GM19395 (cell line): Measurements from ENCODE around the gene SEC23IP.
"Not testable (repeated sequence)": the region's sequence is repeated elsewhere in the genome, so short reads cannot be mapped to it uniquely, and the experiment has no call there.

Source experiments
- ATAC-seq: cut with Tn5 transposase; IDR thresholded peaks from one replicate; pipeline ENCODE4 v1.9.1; 2021; ENCODE audit warnings: mild to moderate bottlenecking, moderate library complexity; ENCODE audit not compliant: unreplicated experiment

SEC23IP gene

DNA sequence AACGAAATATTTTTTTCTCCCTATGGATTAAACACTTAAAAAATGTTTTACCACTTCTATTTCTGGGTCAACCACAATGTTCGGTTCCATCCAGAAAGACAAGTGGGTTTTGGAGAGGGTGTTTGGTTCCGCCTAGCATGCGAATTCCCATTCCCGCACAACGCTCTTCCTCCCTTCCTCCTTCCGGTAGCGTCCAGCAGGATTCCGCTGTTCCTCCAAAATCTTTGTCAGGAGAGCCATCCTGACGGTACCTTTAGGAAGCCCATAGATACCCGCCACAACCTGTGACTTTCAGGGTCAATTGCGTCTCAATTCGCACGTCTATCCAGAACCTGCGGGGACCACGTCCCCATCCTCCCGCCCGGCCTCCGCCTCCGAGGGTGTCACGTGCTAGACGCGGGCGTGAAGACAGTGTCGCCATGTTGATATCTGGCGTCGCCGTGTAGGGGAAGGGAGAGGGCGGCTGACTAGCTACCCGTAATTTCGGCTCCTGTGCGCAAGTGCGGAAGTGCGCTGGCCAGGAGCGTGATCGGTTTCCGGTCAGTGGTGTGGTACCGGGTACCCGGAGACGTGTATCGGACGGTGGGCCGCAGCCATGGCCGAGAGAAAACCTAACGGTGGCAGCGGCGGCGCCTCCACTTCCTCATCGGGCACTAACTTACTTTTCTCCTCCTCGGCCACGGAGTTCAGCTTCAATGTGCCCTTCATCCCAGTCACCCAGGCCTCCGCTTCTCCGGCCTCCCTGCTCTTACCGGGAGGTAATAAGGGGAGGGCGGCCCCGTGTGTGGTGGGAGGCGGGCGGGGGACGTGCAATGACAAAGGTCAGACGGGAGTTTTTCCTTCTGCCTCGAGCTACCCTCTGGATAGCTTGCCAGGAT lies at the start of gene SEC23IP:
SEC23IP (plus strand) TSS at position 543 of the 878 bp plus-strand sequence; CDS start at position 596, 53 bp downstream.
- ATAC-seq = peak; percentile 99

- ATAC-seq = no peak
Observed at GRCh38 chr10:119845656-119846055, 46.9 kb upstream of the SEC23IP start.

DNA sequence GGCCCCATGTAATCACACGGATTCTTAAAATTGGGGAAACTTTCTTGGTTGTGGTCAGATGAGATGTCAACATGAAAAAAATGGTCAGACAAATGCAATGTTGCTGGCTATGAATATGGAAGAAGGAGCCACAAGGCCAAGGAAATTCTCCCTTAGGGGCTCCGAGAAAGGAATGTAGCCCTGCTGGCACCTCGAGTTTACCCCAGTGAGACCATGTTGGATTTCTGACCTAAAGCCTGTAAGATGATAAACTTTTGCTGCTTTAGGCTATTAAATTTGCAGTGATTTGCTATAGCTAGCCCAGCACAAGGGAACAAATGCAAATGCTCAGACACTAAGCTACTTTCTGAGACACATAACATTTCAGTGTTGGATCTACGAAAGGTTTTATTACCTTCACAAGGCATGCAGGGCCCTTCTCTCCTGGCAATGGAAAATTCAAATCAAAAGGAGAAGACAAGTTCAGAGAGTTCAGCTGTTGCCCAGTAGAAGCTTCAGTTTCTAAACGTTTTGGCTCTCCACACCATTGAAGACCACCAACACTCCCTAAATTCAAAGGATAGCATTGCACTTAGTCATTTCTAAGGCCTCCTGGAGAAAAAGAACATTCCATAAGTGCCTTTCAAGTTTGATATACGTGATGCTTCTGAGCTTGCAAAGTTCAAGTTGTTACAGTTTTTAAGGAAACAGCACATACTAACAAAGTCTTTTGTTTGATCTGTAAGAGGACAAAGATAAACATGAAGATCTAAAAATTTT lies 43.3 kb upstream of the SEC23IP start:
- ATAC-seq = no peak

DNA sequence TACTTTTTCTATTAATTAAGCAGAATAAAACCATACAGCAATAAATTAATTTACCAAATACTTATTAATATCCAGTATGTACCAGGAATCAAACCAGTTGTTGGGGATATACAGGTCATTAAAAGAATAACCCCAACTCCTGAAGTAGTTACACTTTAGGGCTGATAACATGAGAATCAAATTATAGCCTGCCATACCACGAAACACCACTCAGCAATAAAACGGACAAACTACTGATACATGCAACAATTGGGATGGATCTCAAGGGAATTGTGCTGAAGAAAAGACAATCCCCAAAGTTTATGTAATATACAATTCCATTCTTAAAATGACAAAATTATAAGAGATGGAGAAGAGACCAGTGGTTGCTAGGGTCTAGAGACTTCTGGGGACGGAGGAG lies 42.6 kb upstream of the SEC23IP start:
- ATAC-seq = no peak

GRCh38 chr10:119852277-119852676 lies 40.3 kb upstream of the SEC23IP start:
- ATAC-seq = no peak

- no peak for ATAC-seq
Observed at GRCh38 chr10:119852822-119853221, 39.7 kb upstream of the SEC23IP start.

DNA sequence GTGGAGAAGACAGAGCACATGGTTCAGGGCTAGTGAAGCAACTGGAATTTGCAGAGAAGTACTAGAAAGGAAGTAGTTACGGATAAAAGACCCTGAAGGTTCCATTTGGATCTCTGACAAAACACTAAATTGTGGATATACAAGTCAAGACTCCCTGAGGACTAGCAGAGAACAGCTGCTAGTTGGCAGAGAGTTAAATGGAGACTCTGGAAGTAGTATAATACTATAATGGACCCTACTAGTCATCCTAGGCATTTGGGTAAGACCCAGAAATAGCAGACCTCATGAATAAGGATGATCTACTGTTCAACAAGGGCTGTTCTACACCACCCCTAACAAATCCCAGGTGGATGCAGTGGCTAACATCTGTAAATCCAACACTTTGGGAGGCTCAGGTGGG lies 39.0 kb upstream of the SEC23IP start:
- ATAC-seq = no peak

GRCh38 chr10:119858063-119858462 lies 34.5 kb upstream of the SEC23IP start:
- no peak for ATAC-seq

- peak; percentile 49 for ATAC-seq
Observed at GRCh38 chr10:119859420-119860258, 32.9 kb upstream of the SEC23IP start.

- peak; percentile 53 for ATAC-seq
Observed at GRCh38 chr10:119860866-119861607, 31.5 kb upstream of the SEC23IP start.

- no peak for ATAC-seq
Observed at GRCh38 chr10:119862524-119862923, 30.0 kb upstream of the SEC23IP start.

GRCh38 chr10:119863951-119864565 lies 28.5 kb upstream of the SEC23IP start:
- no peak for ATAC-seq

DNA sequence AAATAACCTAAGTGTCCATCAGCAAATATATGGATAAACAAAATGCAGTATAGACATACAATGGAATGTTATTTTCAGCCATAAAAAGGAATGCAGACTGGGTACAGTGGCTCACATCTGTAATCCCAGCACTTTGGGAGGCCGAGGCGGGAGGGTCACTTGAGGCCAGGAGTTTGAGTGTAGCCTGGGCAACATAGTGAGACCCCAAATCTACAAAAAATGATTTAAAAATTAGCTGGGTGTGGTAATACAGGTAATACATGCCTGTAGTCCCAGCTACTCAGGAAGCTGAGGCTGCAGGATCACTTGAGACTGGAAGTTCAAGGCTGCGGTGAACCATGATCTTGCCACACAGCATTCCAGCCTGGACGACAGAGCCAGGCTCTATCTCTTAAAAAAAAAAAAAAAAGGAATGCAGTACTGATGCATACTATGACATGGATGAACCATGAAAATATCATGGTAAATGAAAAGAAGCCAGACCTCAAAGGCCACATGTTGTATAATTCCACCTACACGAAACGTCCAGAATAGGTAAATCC lies 26.8 kb upstream of the SEC23IP start:
- ATAC-seq = no peak

GRCh38 chr10:119867317-119867716 lies 25.2 kb upstream of the SEC23IP start:
- no peak for ATAC-seq

- ATAC-seq = not testable (repeated sequence)
Observed at GRCh38 chr10:119869398-119869797, 23.1 kb upstream of the SEC23IP start.

DNA sequence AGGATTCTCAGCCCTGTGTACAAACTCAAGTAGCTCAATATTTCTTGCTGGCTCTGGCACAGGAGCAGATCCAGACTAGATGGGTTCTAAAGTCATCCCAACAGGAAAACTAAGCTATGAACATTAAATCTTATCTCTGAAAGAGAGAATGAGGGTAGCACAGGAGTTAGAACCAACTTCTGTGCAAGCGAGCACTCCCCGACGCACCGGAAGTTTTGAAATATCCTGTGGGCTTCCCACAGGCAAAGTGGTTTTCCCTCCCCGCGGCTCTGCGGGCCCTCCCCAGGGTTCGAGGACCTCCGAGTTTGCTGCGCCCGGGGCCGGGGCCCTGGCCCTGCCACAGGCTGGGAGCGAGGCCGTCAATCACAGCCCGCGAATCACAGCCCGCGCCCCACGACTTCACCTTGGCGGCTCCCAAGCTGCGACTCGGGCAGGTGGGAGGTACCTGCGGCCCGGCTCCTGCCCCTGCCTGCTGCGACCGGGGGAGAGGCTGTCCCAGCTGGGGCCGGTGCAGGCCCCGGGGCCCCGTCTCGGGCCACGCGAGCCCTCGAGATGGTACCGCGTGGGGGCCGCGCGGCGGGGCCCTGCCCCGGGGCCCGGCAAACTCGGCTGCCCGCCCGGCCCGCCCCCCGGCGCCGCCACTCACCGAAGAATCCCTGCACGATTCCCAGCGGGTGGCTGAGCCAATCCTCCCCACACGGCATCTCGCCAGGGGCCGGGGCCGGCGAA lies 20.5 kb upstream of the SEC23IP start:
- peak; percentile 46 for ATAC-seq

- ATAC-seq = peak; percentile 24
Observed at GRCh38 chr10:119872610-119872859, 20.0 kb upstream of the SEC23IP start, which contains the start of gene MCMBP. MCMBP (minus strand) TSS chr10:119872843; CDS start chr10:119872584, 259 bp downstream.

- peak; percentile 87 for ATAC-seq
Observed at GRCh38 chr10:119872860-119873681, 19.5 kb upstream of the SEC23IP start.
